Measurements from ENCODE around the gene TMEM37.
A peak's percentile ranks its signal among the peaks of the same experiment; 100 is the strongest.

The TMEM37 gene

DNA sequence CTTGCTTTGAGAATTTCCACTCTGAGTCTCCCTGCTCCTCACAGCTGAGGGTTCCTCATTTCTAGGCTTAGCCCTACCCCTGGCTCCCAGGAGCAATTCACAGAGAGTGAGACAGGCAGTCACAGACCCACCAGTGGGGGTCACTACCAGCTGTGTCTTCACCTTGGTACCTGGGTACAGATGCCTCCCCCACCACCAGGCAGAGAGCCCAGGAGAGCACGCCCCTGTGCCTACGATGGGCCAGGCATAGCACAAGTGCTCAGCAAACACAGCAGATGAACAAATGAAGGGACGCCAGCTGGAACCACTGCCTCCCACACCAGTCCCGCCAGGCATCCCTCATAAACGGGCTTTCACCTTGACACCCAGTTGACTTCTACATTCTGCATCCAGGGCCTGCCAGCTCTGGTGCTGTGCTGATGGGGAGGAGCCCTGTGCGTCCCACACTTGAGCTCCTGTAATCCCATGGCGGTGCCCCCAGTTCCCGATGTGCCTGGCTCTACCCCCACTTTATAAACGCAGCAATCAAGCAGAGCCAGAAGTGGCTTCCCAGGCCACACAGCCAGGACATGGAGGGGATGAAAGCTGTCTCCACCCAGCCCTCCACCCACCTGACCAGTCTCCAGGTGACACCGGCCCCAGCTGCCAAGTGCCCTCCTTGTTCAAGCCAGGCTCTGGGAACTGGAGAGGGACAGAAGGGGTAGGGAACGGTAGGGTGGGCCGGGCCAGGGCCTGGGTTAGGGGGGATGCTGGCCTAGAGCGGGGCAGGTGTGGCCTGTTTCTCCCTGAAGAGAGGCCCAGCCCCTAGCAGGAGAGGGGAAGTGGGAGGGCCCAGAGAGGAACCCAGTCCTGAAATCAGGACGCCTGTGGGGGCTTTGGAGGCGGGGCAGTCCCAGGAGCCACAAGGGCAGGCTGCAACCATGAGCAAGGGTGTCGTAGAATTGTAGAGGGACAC lies 50.1 kb downstream of the TMEM37 start:
- no peak for DNase-seq

DNA sequence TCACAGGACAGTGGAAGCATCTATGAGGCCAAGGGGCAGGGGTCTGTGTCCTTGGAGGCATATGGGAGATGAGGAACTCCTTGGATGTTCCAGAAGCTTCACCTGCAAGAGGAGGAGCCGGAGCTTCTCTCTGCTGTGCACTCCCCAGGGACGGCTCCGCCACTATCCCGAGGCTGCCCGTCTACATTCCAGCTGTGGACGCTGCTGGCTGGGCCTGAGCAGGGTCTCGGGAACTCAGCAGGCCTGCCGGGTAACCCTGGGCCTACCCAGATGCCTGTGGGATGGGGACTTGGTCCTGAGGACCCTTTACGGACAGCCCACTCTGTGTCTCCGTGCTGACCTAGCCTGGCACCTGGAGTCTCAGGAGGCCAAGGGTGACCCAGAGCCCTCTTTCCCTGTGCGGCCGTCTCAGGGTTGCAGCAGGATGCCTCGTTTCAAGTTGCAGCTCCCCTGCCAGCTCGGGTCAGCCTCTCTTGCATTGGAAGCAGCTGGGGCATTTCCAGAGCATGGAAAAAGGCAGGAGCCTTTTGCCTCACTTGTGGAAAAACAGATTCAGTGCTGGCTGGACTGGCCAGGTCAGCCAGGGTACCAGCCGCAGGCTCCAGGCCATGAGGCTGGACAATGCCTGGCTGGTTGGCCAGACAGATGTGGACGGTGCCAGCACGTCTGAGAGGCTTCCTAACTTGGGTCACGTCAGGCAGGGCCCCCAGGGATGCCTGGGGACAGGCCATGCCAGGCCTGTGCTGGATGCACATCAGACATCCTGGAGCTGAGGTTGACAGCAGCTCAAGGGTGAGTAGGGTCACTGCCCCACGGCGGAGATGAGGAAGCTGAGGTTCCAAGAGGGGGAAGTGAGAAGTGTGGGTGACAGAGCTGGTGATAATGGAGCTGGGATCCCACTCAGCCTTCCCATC lies 51.1 kb downstream of the TMEM37 start:
- no peak for DNase-seq

DNA sequence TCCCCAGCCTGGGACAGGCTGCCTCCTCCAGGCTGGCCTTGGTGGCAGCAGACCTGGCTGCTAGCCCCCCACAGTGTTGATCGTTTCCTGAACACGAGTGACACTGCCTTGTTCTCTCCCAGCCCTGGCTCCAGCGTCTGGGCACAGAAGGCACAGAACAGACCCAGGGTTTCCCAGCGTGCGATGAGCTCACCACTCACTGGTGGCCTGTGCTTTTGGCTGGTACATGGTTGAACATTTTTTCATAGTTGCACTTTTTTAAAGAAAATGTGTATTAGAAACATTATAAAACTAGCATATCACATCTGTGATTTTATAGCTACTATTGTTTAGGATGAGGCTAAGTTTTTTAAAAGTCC lies 51.7 kb downstream of the TMEM37 start:
- DNase-seq = no peak

DNA sequence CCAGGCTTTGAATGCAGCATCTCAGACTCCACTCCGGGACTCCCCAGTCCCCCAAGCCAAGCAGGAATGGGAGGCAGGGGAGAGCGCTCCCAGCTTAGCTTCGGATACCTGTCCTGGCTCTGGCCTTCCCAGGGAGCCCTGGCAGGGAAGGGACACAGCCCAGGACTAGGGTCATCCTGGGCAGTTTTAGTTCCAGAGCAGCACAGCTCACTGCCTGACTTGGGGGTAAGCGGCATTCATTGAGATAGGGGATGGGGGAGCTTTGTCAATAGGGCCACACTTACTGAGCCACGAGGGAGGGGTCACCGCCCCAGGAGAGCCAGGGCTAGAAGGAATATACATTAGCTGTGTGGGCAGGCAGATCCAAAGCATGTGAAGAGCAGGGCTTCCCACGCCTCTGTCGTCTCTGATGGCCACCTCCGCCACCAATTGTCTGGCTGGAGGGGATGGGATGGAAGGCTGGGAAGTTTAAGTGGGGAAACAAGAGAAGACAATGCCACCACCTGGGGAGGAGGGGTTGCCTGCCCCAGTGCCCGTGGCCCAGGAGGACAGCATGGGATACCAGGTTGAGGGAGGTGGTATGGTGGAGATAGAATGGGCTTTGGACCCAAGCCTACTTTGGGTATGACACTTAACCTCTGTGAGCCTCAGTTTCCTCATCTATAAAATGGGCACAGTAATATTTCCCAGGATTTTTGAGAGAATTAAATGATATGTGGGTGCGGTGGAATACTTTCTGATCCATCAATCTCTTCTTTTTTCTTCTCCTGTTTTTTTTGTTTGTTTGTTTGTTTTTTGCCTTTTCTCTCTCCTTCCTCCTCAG lies 52.5 kb downstream of the TMEM37 start:
- no peak for DNase-seq

DNA sequence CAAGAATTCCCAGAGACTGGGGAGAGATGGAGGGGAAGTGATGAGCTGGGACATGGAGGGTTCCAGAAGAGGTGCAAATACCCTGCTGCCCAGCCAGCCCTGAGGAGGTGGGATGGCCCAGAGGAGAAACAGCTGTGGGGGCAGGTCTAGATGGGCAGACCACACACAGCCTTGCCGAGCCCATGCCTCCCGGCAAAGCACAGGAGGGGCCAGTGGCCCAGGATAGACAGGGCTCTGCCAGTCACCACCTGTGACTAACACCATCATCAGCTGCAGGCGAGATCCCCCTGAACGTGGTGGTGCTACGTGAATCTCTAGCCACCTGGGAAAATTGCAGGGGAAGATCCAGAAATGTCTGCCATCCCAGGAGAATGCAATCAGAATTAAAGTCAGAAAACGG lies 53.2 kb downstream of the TMEM37 start:
- no peak for DNase-seq

DNA sequence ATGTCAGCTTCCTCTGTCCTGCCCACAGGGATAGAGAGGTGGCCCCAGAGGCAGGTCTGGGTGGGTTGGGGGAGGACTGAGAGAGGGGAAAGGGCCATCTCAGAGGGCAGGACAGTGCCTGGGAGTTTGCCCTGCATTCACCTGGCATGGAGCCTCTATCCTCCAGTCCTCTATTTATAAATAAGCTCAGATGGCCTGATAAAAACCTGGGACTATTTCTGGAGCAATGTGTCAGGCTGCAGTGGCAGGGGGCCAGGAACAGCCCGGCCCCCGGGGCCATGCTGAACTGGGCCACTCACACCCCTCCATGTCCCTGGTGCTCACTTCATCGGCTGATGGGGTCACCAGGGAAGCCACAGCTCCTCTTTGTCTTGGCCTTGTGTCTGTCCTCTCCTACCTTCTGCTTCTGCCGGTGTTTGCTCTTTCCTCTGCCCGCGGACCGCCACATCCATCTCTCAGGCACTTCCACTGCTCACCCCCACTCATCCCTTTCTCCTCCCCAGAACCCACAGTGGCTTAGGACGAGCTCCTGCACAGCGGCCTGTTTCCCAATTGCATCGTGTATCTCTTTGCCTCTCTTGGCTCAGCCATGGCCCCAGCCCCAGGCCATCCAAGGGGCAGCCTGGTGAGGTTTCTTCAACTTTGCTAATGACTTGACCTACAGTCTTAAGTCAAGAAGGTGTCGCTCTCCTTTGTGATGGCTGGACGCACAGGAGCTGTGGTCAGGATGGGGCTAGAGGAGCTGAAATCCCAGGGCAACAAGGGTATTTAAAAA lies 53.9 kb downstream of the TMEM37 start:
- no peak for DNase-seq

DNA sequence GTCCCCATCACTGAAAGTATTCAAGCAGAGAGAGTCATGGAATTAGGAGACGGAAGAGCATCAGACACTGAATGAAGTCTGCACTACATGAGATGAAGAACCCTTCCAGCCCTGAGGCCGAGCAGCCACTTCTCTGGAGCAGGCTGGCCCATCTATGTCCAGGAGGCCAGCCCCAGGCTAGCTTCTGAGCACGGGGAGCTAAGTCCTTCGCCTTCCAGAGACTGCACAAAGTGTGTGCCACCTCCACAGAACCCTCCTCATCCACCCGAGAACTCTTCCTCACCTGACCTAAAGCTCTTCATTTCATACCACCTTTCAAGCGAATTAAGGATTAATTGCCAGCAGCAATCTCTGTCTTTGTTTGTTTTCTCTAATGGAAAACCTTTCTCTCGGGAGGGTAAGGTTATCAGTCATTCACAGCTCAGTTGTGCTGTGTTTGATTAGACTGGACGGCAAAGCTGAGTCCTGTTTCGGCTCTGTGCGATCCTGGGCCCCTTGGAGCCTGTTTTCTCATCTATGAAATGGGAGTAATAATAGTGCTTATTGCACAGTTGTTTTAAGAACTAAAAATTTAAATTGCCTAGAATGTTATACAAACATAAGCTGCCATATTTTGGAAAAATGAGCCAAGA lies 54.7 kb downstream of the TMEM37 start:
- no peak for DNase-seq

DNA sequence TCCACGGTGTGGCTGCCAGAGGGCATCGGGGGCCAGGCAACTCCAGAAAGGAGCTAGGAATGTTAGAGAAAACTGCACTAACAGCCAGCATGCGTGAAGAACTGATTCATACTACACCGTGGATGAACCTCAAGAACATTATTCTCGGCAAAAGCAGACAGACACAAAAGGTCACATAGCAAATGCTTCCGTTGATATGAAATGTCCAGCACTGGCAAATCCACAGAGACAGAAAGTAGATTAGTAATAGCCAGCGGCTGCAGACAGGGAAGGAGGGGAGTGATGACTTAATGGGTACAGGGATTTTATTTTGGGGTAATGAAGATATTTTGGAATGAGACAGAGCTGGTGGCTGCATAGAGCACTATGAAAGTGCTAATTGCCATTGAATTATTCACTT lies 55.2 kb downstream of the TMEM37 start:
- DNase-seq = peak; percentile 22

DNA sequence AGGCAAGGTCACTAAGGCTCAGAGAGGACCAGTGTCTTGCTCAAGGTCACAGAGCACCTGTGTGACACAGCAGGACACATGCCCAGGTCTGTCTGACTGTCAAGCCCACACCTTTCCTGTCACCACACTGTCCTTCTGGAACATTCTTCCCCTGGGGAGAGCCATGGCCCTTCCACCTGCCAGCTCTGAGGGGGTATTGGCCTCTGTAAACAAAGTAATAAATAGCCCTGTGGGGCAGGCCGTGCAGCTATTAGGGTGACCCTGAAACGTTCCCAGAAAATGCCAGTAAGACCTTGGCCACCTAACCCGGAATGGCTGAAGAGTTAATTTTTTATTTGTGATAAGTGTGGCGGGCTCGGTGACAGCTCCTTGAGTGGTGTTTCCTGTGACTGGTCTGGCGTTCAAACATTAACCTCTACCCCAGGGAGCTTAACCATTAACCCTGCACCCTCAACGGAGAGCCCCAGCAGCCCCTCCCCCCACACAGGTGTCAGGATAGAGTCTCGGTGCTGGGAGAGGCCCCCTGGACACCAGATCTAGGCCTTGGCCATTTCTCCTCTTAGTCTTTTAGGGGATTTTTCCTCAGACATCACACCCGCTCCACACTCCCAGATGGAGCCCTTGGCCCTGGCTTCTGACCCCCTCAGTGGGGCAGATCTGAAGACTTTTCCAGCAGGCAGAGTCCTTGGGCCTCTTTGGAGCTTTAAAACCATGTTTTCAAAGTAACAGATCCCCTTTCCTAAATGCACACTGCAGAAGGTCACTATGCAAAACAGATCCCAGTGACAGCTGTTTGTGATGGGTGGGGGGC lies 56.0 kb downstream of the TMEM37 start:
- DNase-seq = no peak
